ENCODE measurements around the gene SLC44A3. TPM values are rescaled to one million over a fixed set of nuclear protein-coding genes. Genes with fewer than 3 reads are reported as not detected.

Gene SLC44A3
- polyA plus RNA-seq, 2 of the 4 experiments (the other 2 are of a cell fraction): 1.9 to 5.4 TPM

GRCh38 chr1:94832446-94832845 lies 12.3 kb downstream of the SLC44A3 start:
- DNase-seq (ENCODE audit: low read depth in 1 of 2, low spot score in 1 of 2) (no peak), FAIRE-seq (no peak), ATAC-seq (no peak)
- no peak overlapping the region for H3K4me3 ChIP-seq
- 92% methylated on average over 1 of the region's 1 CpG for WGBS (ENCODE audit: missing lambda C conversion rate)
- H3K4me1 ChIP-seq: no peaks in the 10 kb centered on the region
- TF ChIP-seq ESRRA (IDR thresholded peaks at IDR 0.05; ENCODE audit: borderline replicate concordance, low read length): no peak
- TF ChIP-seq CBX2 (IDR thresholded peaks at IDR 0.05; ENCODE audit: borderline replicate concordance, low read depth): no peak
- no peak for TF ChIP-seq HMGXB4 (CRISPR knock-in tag; IDR thresholded peaks at IDR 0.05; ENCODE audit: borderline replicate concordance)
- TF ChIP-seq ATOH8 (CRISPR knock-in tag; IDR thresholded peaks at IDR 0.05; ENCODE audit: low read depth): no peak
- no peak for TF ChIP-seq EHF (CRISPR knock-in tag; IDR thresholded peaks at IDR 0.05)
- H3K4me2 ChIP-seq: no peak overlapping the region
- H3K27ac ChIP-seq: no peak overlapping the region
- ChIA-PET POLR2A (no interaction called here), CTCF (interaction anchor here (2.1 kb wide), 1 partner anchor 22 kb away, joined by 8 read pairs; no protein-coding TSS in a partner anchor)
- no peaks in the 10 kb centered on the region for H3K9me3 ChIP-seq

GRCh38 chr1:94832931-94833585 lies 12.9 kb downstream of the SLC44A3 start:
- WGBS (ENCODE audit: missing lambda C conversion rate): 94% methylated on average over 6 of the region's 6 CpGs
- Histone ChIP-seq H3K4me2 (no peak overlapping the region), H3K4me1 (no peaks in the 10 kb centered on the region), H3K4me3 (no peak overlapping the region), H3K9me3 (no peaks in the 10 kb centered on the region), H3K27ac (no peak overlapping the region)
- TF ChIP-seq NFE2L2 (conservative IDR thresholded peaks at IDR 0.05; ENCODE audit: low read length): no peak
- TF ChIP-seq KDM1A (IDR thresholded peaks at IDR 0.05; ENCODE audit: low read depth): no peak
- TF ChIP-seq CHD2 (IDR thresholded peaks at IDR 0.05; ENCODE audit: low read length, partially characterized antibody): no peak
- TF ChIP-seq RAD21 (conservative IDR thresholded peaks at IDR 0.05 in 1 of 2, IDR thresholded peaks at IDR 0.05 in 1 of 2): no peak
- no peak for TF ChIP-seq EHF (CRISPR knock-in tag; IDR thresholded peaks at IDR 0.05)
- TF ChIP-seq CHD4 (IDR thresholded peaks at IDR 0.05; ENCODE audit: borderline replicate concordance): no peak
- no peak for TF ChIP-seq NR3C1 (IDR thresholded peaks at IDR 0.05)
- no peak for TF ChIP-seq EHMT2 (IDR thresholded peaks at IDR 0.05; ENCODE audit: low read depth)
- no peak for TF ChIP-seq RARB (CRISPR knock-in tag; IDR thresholded peaks at IDR 0.05)
- TF ChIP-seq ELK1 (IDR thresholded peaks at IDR 0.05; ENCODE audit: low read depth, low read length): no peak
- TF ChIP-seq PBX3 (IDR thresholded peaks at IDR 0.05): no peak
- TF ChIP-seq ZSCAN20 (CRISPR knock-in tag; IDR thresholded peaks at IDR 0.05): no peak
- no peak for TF ChIP-seq HOXB5 (CRISPR knock-in tag; IDR thresholded peaks at IDR 0.05)
- TF ChIP-seq HOXA7 (CRISPR knock-in tag; IDR thresholded peaks at IDR 0.05): no peak
- TF ChIP-seq MAZ (IDR thresholded peaks at IDR 0.05; ENCODE audit: borderline replicate concordance, low read depth, low read length): no peak
- TF ChIP-seq BCL3 (IDR thresholded peaks at IDR 0.05): no peak
- no peak for TF ChIP-seq FOSL2 (IDR thresholded peaks at IDR 0.05)
- TF ChIP-seq FOSL2 (CRISPR knock-in tag; IDR thresholded peaks at IDR 0.05): no peak
- no peak for TF ChIP-seq FOXS1 (CRISPR knock-in tag; IDR thresholded peaks at IDR 0.05)
- no peak for TF ChIP-seq SREBF2 (IDR thresholded peaks at IDR 0.05)
- TF ChIP-seq CTCF (IDR thresholded peaks at IDR 0.05): no peak
- no peak for FAIRE-seq
- DNase-seq (ENCODE audit: low read depth in 1 of 2, low spot score in 1 of 2): no peak
- POLR2A ChIA-PET: no interaction called here
- ATAC-seq: no peak
- CTCF ChIA-PET: interaction anchor here (0.8 to 1.4 kb wide), 3 partner anchors 12 to 209 kb away, joined by 3 read pairs; no protein-coding TSS in a partner anchor
